ENCODE measurements around the gene MAP1S. TPM values are rescaled to one million over a fixed set of nuclear protein-coding genes. Genes with fewer than 3 reads are reported as not detected.

Gene MAP1S
- total and polyA plus RNA-seq, 2 of the 8 experiments (the other 6 are each of a cell fraction or from before 2014, with no cell fraction given) = 66.7 to 115 TPM

GRCh38 chr19:17734146-17734545, 14.9 kb downstream of the MAP1S start:
- Histone ChIP-seq H3K56ac (replicated peaks; ENCODE audit: insufficient read length, low read depth, low read length) (no peak overlapping the region), H4K91ac (replicated peaks; ENCODE audit: insufficient read length, low read length) (no peak overlapping the region), H3K9ac (replicated peaks in 1 of 4; ENCODE audit: extremely low read depth in 1 of 4, low read depth in 3 of 4, low read length in 3 of 4) (no peak overlapping the region), H2AFZ (ENCODE audit: low read length) (no peak overlapping the region), H3K79me1 (ENCODE audit: low read depth, low read length) (peaks cover 6% of the 10 kb centered on the region; the same call in 1 of the 2 replicates), H3K14ac (ENCODE audit: insufficient read length) (no peak overlapping the region), H3K18ac (ENCODE audit: extremely low read depth, low read length) (no peak overlapping the region), H2BK5ac (ENCODE audit: low read depth, low read length) (no peak overlapping the region), H2BK12ac (ENCODE audit: low read depth, low read length) (no peak overlapping the region), H2BK20ac (ENCODE audit: low read length) (no peak overlapping the region), H3K27me3 (replicated peaks in 1 of 4; ENCODE audit: control insufficient read depth in 3 of 4, extremely low read depth in 1 of 4, insufficient read depth in 3 of 4, low read length in 3 of 4) (no peaks in the 10 kb centered on the region), H4K5ac (ENCODE audit: insufficient read length, low read depth, low read length) (no peak overlapping the region), H3K23me2 (ENCODE audit: low read depth, low read length) (no peaks in the 10 kb centered on the region), H2BK15ac (ENCODE audit: low read length) (no peak overlapping the region), H3K27ac (ENCODE audit: low read depth, low read length) (no peak overlapping the region), H2BK120ac (replicated peaks; ENCODE audit: low read depth, low read length) (no peak overlapping the region), H2AK5ac (ENCODE audit: low read depth, low read length) (no peak overlapping the region), H3K4me2 (ENCODE audit: insufficient read depth in 1 of 2, low read depth in 2 of 2, low read length in 2 of 2) (no peak overlapping the region), H4K20me1 (replicated peaks in 1 of 2; ENCODE audit: control insufficient read depth in 1 of 2, insufficient read depth in 2 of 2, low read length in 2 of 2) (peaks cover 16 to 20% of the 10 kb centered on the region in 2 experiments), H3K23ac (ENCODE audit: insufficient read length) (no peak overlapping the region), H3K79me2 (ENCODE audit: control insufficient read depth in 1 of 2, insufficient read depth in 2 of 2, low read length in 2 of 2) (peaks cover 0 to 33% of the 10 kb centered on the region in 2 experiments; a peak in 2 of 4 replicates), H3K4me1 (replicated peaks in 1 of 4; ENCODE audit: control insufficient read depth in 3 of 4, insufficient read depth in 4 of 4, low read length in 3 of 4) (peaks cover 0 to 2% (median under 1%) of the 10 kb centered on the region in 4 experiments; a peak in 4 of 7 replicates), H3K9me3 (ENCODE audit: insufficient read depth in 2 of 2, low read depth in 1 of 2, low read length in 1 of 2) (no peaks in the 10 kb centered on the region), H3K36me3 (ENCODE audit: control insufficient read depth in 2 of 4, insufficient read depth in 4 of 4, low read length in 3 of 4) (peaks cover 13 to 44% (median 33%) of the 10 kb centered on the region in 4 experiments), H3K4ac (replicated peaks; ENCODE audit: insufficient read length, low read depth, low read length) (no peak overlapping the region), H3K4me3 (ENCODE audit: extremely low read depth in 1 of 4, insufficient read depth in 2 of 4, low read depth in 3 of 4, low read length in 4 of 4) (no peak overlapping the region), H4K8ac (ENCODE audit: extremely low read depth, insufficient read depth, low read length) (no peak overlapping the region)
- TF ChIP-seq MAX (IDR thresholded peaks at IDR 0.05) (no peak), ATF3 (IDR thresholded peaks at IDR 0.05; ENCODE audit: insufficient read depth, low read depth, low read length) (no peak)
- 90% methylated on average over 8 of the region's 16 CpGs; no CpG with 5 or more reads in 1 of the 2 experiments for WGBS, 2 experiments (ENCODE audit: extremely low coverage in 1 of 2, insufficient coverage in 1 of 2, insufficient read length in 1 of 2, insufficient replicate concordance in 2 of 2, low coverage in 1 of 2, low lambda C conversion rate in 2 of 2, missing lambda C conversion rate in 1 of 2)
- DNase-seq (ENCODE audit: low read depth in 1 of 2, low spot score in 2 of 2) = no peak
- no peak for FAIRE-seq
- ChIA-PET POLR2A (ENCODE audit: partially characterized antibody) (interaction anchor here (1.0 to 1.8 kb wide), 3 partner anchors 15 to 125 kb away, joined by 3 to 6 read pairs (median 3); partner anchors contain the start of genes MAP1S and RPL18A), CTCF (ENCODE audit: partially characterized antibody) (interaction anchor here (0.8 to 11.4 kb wide), 4 partner anchors 9 to 122 kb away, joined by 3 to 78 read pairs (median 6); no protein-coding TSS in a partner anchor)
